Suprapubic skin (tissue), 4 donors: ENCODE data around the gene PDZD8.

Source experiments
- EP300 ChIP-seq: sonication (generic); formaldehyde crosslinking; IDR thresholded peaks from one replicate; pipeline ENCODE4 v1.6.1; 2017; ENCODE audit warnings: antibody characterized with exemption
- POLR2A ChIP-seq, 2 donors: fragments of 450-650 bp; IDR thresholded peaks; one replicate each; pipeline ENCODE4 v1.6.1; 2017; ENCODE audit warnings: antibody characterized with exemption in 2 of 2, mild to moderate bottlenecking in 2 of 2, moderate library complexity in 2 of 2
- POLR2AphosphoS5 ChIP-seq, 3 donors: sonication (generic); formaldehyde crosslinking; IDR thresholded peaks; one replicate each; pipeline ENCODE4 v1.6.1; 2017; ENCODE audit warnings: antibody characterized with exemption in 3 of 3
- TF ChIP-seq, protein P1 (sequence below), 2 donors: fragments of 200-600 bp in 1 of 2; fragments of 450-650 bp in 1 of 2; sonication (generic) in 1 of 2; IDR thresholded peaks; one replicate each; pipeline ENCODE4 v1.5.1; 2016 to 2019; ENCODE audit warnings: antibody characterized with exemption in 2 of 2, mild to moderate bottlenecking in 1 of 2, moderate library complexity in 1 of 2

GRCh38 chr10:117373823-117374505 is 1.3 kb downstream of the PDZD8 start:
- TF ChIP-seq EP300 (no peak), POLR2A (IDR thresholded peaks at IDR 0.05) (peak in 1 of 2 donors; percentile 23), POLR2AphosphoS5 (IDR thresholded peaks at IDR 0.05) (no peak)
- TF ChIP-seq, protein P1, sequence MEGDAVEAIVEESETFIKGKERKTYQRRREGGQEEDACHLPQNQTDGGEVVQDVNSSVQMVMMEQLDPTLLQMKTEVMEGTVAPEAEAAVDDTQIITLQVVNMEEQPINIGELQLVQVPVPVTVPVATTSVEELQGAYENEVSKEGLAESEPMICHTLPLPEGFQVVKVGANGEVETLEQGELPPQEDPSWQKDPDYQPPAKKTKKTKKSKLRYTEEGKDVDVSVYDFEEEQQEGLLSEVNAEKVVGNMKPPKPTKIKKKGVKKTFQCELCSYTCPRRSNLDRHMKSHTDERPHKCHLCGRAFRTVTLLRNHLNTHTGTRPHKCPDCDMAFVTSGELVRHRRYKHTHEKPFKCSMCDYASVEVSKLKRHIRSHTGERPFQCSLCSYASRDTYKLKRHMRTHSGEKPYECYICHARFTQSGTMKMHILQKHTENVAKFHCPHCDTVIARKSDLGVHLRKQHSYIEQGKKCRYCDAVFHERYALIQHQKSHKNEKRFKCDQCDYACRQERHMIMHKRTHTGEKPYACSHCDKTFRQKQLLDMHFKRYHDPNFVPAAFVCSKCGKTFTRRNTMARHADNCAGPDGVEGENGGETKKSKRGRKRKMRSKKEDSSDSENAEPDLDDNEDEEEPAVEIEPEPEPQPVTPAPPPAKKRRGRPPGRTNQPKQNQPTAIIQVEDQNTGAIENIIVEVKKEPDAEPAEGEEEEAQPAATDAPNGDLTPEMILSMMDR (IDR thresholded peaks at IDR 0.05) = no peak
